AG20443 (cell line): ENCODE measurements around the gene BCR.
"Not testable (repeated sequence)": the region's sequence is repeated elsewhere in the genome, so short reads cannot be mapped to it uniquely, and the experiment has no call there.

Source experiments
- DNase-seq: peaks from one replicate; pipeline ENCODE4 v3.0.0; 2012; ENCODE audit warnings: low spot score, mixed read lengths

The BCR gene

DNA sequence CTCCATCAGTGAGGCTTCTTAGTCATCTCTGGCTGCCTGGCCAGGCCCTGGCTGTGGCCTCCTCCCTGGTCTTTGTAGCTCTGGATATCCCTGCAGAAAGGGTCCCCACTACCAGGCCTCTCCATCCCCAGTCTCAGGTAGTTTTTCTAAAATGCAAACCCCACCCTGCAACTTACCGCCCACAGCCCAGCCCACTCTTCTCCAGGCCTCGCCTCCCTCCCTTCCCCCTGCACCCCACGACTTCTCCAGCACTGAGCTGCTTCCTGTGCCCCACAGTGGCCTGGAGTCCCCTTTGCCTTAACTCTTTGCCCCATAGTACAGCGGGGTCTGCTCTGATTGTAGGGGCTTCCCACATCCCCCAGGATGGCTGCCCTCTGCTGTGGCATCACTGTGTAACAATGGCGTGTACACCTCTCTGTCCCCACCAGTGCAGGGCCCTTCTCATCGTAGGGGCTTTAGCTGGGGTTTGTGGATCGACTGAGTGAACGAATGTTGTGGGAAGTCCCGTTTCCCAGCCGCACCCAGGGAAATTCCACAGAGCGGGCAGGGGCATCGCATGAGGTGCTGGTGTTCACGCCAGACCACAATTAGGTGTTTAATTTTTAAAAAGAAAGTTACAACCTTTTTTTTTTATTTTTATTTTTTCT lies 111.6 kb downstream of the BCR start:
- no peak for DNase-seq

DNA sequence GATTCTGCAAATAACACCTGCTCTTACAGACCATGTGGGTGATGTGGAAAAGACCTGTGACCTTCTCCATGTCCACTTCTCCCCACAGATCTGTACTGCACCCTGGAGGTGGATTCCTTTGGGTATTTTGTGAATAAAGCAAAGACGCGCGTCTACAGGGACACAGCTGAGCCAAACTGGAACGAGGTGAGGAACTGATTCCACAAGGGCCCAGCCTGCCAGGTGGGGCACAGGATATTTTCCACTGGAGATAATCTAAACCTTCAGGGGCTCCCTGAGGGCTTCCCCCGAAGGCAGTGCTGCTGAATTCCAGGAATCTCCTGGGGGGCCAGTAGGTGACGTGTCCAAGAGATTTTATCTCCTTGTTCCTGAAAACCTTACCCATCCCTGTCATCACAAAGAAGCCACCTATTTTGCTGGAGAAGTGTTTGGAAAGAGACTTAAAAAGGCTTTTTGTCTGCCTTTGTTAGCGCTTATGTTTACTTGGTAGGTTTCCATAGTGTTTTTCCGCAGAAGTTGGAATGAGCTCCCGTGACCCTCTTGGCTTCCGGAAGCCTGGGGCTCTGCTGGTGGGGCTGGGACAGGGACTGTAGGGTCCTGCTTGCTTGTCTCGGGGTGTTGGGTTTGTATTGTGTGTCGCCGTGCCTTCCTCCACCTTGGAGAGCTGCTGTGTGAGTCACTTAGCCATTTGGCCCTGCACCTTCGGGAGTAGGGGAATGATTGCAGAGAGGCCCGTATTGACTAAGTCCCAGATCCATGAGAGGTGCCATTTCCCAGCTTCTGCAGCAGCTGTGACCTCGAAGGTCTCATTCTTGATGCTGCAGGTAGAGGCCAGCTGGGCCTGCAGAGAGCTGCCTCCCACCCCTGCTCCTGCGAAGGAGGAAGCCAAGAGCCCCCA lies 112.4 kb downstream of the BCR start:
- no peak for DNase-seq

DNA sequence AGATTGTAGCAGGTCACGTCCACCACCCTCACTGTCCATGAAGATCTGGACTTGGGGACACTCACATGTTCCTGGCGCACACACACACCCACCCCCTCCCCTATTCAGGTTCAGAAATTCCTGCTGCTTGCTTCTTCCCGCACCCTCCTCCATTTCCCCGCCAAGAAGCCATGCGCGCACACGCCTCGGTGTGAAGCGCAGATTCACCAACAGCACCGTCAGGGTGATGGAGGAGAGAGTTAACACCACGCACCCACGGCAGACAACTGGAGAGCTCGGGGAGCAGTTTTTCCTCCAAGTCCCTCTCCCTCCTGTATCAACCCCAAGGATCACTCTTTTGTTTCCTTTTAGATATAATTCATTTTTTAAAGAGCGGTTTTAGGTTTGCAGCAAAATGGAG lies 113.4 kb downstream of the BCR start:
- no peak for DNase-seq

DNA sequence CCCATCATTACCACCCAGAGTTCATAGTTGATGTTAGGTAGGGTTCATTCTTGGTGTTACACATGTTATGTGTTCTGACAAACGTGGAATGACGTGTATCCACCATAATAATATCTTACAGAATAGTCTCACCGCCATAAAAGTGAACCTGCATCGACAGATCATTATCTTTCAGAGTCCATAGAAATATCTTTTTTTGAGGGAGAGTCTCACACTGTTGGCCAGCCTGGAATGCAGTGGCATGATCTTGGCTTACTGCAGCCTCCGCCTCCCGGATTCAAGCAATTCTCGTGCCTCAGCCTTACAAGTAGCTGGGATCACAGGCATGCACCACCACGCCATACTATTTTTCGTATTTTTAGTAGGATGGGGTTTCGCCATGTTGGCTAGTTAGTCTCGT lies 113.9 kb downstream of the BCR start:
- DNase-seq, result no peak

DNA sequence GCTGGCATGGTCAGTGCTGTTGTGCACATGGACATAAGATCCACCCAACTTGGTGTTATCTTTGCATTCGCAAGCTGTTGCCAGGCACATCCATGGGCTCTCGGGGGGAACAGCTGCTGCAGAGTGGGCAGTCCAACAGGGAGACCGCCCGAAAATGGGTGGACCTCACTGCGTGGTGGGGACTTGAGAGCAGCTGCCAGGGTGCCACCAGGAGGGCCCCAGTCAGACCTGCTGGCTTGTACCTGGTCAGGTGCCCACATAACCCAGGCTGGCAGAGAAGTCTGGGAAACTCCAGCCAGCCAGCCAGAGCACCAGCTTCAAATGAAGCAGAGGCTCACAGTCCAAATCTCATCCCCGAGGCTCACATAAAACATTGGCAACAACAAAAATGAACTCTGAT lies 120.2 kb downstream of the BCR start:
- DNase-seq, result no peak

DNA sequence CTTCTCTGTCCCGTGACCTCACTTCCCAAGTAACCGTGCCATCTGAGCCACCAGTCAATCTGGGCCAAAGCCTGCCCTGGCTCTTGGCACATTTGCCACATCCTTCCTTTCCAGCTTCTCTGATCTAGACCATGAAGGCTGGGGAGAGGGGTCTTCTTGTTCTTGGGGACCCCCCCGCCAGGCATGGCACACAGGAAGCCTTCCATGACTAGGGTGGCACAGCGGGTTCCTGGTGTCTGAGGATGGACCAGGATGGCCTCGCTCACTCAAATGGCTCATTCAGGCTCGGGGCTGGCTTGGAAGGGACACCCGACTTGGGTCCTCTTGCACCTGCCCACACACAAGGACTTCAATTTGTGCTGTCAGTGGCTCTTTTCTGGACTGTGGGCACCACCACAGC lies 121.3 kb downstream of the BCR start:
- no peak for DNase-seq

DNA sequence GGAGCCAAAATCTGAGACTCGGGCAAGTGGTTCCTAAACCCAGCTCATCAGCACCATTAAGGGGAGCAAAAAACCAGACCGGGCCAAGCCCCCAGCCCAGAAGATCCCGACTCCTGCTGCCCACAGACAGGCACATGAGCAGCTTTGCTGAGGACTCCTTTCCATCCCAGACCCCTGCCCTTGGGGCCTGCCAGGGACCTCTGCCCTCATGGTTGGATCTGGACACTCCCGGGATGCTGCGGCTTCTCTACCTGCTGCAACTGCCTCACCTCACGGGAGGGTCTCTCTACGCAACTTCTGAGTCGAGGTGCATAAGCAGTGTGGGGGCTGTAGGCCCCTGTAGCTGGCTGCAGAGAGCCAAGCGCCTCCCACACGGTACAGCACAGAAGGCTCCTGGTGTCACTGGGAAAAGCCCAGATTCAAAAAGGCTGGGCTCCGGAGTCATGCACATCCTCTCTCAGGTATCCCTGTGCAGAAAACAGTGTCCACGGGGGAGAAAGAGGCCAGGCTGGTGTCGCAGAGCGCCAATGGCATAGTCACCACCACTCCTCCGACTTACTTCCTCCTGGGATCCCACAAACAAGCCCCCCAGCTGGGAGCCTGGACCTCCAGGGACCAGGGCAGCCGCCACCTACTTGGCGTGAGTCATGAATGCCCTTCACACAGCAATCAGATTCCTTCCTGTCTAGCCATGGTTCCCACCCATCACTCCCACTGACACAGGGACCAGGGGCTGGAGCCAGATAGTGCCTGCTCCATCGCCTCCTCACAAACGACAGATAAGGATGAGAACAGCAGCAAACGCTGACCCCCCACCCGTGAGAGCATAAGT lies 122.1 kb downstream of the BCR start:
- DNase-seq, result no peak

DNA sequence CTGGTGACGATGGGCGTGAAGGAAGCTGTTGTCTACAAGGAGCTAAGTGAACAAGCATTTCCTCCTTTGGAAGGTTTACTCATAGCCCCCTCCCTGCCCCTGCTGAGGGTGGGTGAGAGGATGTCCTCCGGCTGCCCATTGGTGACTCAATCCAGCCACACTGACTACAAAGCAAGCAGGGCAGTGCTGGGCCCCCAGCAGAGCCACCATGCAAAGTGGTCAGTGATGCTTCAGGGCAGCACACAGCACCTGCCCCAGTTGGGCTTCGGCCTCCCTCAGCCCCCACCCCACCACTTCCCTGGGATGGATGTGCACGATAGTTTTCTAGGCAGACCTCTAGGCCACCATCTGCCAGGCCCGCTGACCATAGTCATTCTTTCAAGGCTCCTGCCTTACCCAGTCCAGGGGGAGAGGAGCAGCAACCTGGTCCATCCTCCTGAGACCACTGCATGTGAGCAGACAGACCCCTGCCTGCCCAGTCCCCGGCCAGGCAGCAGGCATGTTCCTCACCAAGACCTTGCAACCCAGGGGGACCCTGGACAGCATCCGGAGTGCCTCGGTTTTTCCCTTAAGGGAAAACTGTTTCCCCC lies 125.1 kb downstream of the BCR start:
- peak; percentile 73 for DNase-seq

DNA sequence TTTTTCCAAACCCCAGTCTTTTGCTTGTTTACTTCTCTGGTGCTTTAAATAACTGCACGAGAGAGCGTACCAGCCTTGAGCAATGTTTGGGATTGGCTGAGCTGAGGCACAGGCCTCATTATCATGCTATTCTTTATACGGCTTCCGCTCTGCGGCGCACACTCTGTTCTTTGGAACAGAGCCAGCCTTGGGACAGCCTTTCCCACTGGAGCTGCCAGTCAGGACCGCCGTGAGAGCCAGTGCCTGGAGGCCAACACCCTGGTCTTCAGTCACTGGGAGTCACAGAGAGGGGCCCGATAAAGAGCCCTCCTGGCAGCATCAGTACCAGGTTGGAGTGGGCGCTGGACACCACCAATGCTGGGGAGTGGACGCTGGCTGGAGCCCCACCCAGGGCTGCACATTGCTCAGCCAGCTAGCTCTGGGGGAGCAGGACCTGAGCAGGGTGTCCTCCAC lies 125.6 kb downstream of the BCR start:
- DNase-seq, result no peak

DNA sequence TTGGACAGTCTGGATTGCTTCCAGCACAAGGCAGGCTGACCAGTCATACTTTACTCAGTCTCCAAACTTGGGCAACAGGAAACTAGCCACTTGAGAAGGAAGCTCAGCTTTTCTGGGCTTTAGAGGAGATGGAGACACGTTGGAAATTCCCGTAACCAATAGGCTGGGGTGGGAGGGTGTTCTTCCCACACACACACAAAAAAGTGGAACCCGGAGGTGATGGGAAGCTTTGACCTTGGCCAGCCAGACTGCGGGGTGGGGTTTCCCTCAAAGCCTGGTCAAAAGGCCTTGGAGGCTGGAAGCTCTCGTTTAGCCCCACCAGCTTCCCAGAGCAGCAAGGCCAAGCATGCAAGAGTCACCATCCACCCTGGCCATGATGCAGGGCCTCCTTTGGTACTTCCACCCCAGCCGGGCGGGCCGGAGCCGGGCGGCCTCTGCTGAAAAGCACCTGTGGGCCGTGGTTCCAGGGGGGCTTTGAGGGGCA lies 126.2 kb downstream of the BCR start:
- DNase-seq, result peak; percentile 57

DNA sequence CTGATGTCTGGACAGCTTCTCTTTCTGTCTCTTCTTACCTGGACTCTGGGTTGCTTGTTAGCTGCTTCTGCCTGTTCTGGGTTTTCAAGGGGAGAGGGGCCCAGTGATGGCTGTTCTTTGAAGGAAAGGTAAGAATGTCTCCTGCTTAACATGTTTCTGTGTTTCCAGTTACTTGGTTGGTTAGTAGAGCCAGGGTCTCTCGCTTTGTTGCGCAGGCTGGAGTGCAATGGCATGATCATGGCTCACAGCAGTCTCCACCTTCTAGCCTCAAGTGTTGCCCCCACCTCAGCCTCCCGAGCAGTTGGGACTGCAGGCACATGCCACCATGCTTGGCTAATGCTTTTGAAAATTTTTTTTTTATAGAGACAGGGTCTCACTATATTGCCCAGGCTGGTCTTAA lies 126.6 kb downstream of the BCR start:
- DNase-seq, result no peak

DNA sequence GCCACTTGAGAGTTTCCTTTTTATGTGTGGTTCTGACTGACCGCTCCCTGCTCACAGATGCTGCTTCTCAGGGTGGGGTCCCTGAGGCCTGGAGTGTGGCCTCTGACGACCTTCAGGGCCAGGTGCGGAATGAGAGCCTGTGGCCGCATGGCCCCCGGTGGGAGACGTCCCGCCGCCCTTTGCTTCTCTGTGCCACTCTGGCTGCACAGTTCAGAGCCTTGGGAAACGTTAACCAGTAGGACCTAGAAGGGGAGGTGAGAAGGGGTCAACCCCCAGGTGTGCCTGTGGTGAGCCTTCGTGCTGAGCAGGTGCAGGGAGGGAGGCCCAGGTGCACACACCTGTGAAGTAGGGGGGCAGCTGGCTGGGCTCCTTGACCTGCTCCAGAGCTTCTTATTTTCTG lies 127.2 kb downstream of the BCR start:
- not testable (repeated sequence) for DNase-seq

DNA sequence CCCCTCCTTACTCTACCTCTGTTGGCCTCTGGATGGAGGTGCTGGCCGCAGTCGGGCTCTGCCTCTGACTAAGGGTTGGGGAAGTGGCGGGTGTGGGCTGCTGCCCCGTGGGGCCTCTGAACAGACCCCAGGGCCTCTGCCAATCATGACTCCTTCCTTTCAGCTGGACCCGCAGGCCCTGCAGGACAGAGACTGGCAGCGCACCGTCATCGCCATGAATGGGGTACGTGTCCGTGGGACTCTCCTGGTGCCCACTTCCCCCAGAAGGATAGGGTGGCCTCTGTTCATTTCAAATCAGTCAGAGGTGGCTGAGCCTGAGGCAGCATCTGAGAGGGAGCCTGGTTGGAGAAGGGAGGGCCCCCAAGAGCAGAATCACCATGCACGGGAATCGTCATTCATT lies 129.0 kb downstream of the BCR start:
- DNase-seq, result not testable (repeated sequence)

DNA sequence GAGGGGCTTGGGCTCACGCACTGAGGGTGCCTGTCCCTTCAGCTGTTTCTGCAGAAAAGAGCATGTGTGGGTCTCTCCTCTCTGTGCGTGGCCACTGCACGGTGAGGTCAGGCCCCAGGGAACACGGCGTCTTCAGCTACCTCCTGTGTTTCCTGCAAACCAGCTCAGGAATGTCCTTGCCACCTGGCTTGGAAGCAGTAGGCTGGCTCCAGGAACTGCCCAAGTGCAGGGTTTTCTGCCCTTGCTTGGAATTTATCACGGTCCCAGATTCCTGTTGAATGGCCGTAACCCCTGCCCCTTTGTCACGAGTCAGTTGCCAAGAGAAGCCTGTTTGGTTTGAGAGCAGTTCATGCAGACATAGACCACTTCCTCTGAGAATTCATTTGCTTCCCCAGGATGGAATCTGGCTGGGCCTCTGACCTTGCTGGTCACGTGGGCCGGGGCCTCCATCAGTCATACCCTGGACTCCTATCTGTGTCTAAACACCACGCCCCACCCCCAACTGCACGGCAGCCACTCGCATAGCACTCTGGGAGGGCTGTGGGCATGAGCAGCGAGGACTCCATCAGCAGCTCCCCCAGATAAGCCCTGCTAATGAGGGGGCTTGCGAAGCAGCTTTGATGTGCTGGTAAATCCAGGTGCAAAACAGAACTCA lies 130.3 kb downstream of the BCR start:
- DNase-seq, result not testable (repeated sequence)

DNA sequence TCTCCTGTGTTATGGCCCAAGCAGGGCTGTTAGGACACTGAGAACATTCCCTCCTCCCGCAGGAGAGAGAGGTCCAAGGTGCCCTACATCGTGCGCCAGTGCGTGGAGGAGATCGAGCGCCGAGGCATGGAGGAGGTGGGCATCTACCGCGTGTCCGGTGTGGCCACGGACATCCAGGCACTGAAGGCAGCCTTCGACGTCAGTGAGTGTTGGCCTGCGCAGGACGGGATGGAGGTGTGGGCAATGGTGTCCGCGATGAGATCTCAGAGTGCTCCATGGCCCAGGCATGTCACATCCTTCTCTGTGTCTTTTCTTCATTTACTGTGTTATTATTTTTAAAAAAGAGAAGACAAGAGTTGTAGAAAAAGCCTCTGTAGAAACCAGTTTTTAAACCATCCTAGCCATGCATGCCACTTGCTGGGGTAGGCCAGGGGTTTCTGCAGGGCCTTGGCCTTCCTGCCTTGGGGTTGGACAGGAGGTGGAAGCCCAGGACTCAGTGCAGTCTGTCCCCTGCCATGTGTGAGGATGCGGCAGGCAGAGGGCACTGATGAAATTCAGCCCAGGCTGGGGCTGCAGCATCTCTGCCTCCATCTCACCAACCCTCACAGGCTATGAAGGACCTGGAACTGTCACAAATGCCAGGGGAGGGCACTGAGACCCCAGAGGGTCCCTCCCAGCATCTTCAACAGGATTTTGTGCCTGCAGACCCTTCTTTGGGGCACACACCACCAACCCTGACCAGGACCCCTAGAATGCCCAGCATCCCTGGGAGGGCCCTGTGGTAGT lies 131.5 kb downstream of the BCR start:
- DNase-seq, result peak; percentile 2

DNA sequence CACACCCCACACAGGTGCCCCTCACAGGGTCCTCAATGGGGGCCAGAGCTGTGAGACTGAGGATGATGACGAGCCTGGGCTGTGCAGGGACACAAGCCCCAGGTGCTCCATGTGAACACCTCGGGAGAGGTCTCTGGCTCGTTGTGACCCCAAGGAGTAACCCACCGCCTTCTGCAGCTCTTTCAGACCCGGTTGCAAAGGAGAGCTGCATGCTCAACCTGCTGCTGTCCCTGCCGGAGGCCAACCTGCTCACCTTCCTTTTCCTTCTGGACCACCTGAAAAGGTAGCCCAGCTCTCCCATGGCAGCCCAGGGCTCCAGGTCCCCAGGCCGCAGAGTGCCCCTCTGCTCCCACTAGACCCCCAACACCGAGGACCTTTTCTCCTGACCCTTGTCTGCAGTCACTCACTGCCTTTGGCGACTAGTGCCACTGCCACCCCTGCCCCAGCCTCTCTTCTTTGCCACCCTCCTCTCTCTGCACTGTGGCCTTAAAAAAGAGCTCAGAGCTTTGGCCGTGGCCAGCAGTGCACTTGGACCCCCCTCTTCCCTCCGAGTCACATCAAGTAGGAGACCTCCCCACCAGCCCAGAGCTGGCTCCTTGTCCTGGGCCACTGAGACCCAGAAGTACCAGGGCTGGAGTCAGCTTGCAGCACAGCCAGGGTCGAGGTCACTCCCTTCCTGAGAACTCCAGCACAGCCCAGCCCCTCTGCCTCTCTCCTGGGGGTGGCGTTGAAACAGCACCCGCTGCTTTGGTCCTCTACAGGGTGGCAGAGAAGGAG lies 133.7 kb downstream of the BCR start:
- DNase-seq, result no peak

DNA sequence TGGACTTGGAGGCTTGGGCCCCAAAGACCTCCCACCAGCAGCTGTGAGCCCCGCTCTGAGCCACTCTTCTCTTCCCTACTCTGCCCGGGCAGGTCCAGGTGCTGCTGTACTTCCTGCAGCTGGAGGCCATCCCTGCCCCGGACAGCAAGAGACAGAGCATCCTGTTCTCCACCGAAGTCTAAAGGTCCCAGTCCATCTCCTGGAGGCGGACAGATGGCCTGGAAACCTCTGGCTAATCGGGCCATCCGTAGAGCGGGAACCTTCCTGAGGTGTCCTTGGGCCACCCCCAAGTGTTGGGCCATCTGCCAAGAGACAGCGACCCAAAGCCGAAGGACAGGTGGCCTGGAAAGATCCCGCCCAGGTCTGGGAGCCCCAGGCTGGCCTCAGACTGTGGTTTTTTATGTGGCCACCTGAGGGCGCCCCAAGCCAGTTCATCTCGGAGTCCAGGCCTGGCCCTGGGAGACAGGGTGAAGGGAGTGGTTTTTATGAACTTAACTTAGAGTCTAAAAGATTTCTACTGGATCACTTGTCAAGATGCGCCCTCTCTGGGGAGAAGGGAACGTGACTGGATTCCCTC lies 135.1 kb downstream of the BCR start:
- DNase-seq, result peak; percentile 63

DNA sequence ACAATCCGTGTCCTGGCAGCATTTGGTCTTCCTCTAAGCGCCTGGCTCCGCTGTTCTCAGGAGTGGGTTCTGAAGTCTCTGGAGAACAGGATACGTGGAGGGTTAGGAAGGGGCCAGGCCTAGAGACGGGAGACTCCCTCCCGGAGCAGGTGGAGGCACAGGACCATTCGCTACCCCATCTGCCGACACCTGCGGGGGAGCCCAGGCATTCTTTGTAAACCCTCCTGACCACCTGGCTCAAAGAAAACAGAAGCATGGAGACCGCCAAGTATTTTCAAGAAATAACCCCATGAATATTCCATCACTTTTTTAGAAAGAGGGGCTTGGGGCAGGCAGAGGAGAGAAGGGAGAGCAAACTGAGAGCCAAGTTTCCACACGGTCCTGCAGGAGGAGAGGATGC lies 136.3 kb downstream of the BCR start:
- not testable (repeated sequence) for DNase-seq

DNA sequence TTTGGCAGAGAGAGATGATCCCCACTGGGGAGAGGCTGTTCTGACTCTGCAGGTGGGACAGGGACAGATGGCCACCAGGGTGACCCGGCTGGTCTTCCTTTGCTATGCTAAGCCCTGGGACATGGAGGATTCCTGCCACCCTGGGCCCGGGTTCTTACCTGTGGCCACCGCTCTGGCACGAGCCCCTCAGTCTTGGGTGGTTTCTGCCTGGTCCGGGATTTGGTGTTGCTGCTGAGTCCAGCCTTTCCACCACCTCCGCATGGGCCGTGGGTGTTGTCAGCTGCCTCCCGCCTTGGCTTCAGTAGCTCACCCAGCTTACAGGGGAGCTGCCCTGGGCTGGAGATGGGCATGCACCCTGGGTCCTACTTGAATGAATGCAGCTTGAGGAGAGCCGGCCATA lies 138.0 kb downstream of the BCR start:
- DNase-seq, result not testable (repeated sequence)
